ENCODE results near the gene LPCAT4. TPM values are rescaled to one million over a fixed set of nuclear protein-coding genes. Genes with fewer than 3 reads are reported as not detected.

LPCAT4 gene
- total RNA-seq, 1 experiment from 2014 or later, result 77.1 TPM

DNA sequence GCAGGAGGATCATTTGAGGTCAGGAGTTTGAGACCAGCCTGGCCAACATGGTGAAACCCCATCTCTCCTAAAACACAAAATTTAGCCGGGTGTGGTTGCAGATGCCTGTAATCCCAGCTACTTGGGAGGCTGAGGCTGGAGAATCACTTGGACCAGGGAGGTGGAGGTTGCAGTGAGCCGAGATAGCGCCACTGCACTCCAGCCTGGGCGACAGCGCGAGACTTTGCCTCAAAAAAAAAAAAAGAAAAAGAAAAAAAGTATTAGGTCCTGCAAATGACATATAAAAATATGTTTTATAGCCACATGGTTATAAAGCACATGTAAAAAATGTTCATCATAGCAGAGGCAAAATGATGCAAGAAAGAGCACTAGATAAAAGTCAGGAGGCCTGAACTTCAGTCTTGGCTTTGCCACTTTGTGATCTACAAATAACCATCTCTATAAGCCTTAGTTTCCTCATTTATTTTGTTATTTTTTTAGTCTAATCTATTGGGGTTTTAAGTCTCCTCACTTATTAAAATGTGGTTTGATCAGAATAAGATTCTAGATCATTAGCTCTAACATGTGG is 34.4 kb downstream of the LPCAT4 start:
- TF ChIP-seq SP1 (IDR thresholded peaks at IDR 0.05; ENCODE audit: low read depth) (no peak), SRF (IDR thresholded peaks at IDR 0.05; ENCODE audit: low read depth) (no peak), ZFX (IDR thresholded peaks at IDR 0.05) (no peak), RAD21 (IDR thresholded peaks at IDR 0.05; ENCODE audit: low read depth) (no peak), TCF7L2 (IDR thresholded peaks at IDR 0.05; ENCODE audit: borderline replicate concordance, extremely low read depth, insufficient read depth, insufficient read length) (no peak)
- TF ChIP-seq, protein P1, sequence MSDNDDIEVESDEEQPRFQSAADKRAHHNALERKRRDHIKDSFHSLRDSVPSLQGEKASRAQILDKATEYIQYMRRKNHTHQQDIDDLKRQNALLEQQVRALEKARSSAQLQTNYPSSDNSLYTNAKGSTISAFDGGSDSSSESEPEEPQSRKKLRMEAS (IDR thresholded peaks at IDR 0.05), result no peak
- intact Hi-C loops (cut with micrococcal nuclease), result no loop called here
- ChIA-PET POLR2A (interaction anchor here (0.7 kb wide), 1 partner anchor 8 kb away, joined by 3 read pairs; no protein-coding TSS in a partner anchor), CTCF (no interaction called here), RAD21 (ENCODE audit: low non-redundant PET in 1 of 2, low total read pairs in 2 of 2, uncharacterized antibody in 2 of 2, unreplicated experiment in 2 of 2) (no interaction called here)
- BruUV-seq (replicated peaks), result no TSS peak
- no peak overlapping the region for H3K27ac ChIP-seq (ENCODE audit: low read depth, low read length)
- peaks cover 3 to 8% of the 10 kb centered on the region in 2 experiments; a peak in 2 of 4 replicates for H3K4me1 ChIP-seq (ENCODE audit: control insufficient read depth in 1 of 2, insufficient read depth in 2 of 2, low read length in 2 of 2)
- no peaks in the 10 kb centered on the region for H4K20me1 ChIP-seq (ENCODE audit: insufficient read depth)
- no peaks in the 10 kb centered on the region for H3K9me2 ChIP-seq (ENCODE audit: insufficient read depth)
- no peak for ATAC-seq
- DNase-seq (ENCODE audit: low read depth, low spot score), result no peak
- no peaks in the 10 kb centered on the region for H3K36me3 ChIP-seq (ENCODE audit: control insufficient read depth in 1 of 2, insufficient read depth in 2 of 2, low read length in 2 of 2)
- no peaks in the 10 kb centered on the region for H3K79me2 ChIP-seq (ENCODE audit: insufficient read depth, low read length)
- no peak overlapping the region for H2AFZ ChIP-seq (ENCODE audit: low read depth, low read length, poor library complexity, severe bottlenecking)
- H3K4me2 ChIP-seq (ENCODE audit: low read length), result no peak overlapping the region
- H3K4me3 ChIP-seq (replicated peaks in 1 of 2; ENCODE audit: low read depth in 1 of 2, low read length in 2 of 2), result no peak overlapping the region
- H3K27me3 ChIP-seq (ENCODE audit: insufficient read depth, low read length), result no peaks in the 10 kb centered on the region
- H3K9me3 ChIP-seq (ENCODE audit: control insufficient read depth in 1 of 2, insufficient read depth in 1 of 2, low read depth in 1 of 2, low read length in 2 of 2), result no peaks in the 10 kb centered on the region
- H3K9ac ChIP-seq (ENCODE audit: low read length), result no peak overlapping the region

- no peak for ATAC-seq
- intact Hi-C loops (cut with micrococcal nuclease), result no loop called here
- peaks cover 0 to under 1% of the 10 kb centered on the region in 2 experiments; a peak in 2 of 4 replicates for H3K4me1 ChIP-seq (ENCODE audit: control insufficient read depth in 1 of 2, insufficient read depth in 2 of 2, low read length in 2 of 2)
- no peaks in the 10 kb centered on the region for H3K9me2 ChIP-seq (ENCODE audit: insufficient read depth)
- H3K36me3 ChIP-seq (ENCODE audit: control insufficient read depth in 1 of 2, insufficient read depth in 2 of 2, low read length in 2 of 2), result no peaks in the 10 kb centered on the region
- no peak for DNase-seq (ENCODE audit: low read depth, low spot score)
- no peak overlapping the region for H3K27ac ChIP-seq (ENCODE audit: low read depth, low read length)
- no peaks in the 10 kb centered on the region for H4K20me1 ChIP-seq (ENCODE audit: insufficient read depth)
- H3K4me3 ChIP-seq (replicated peaks in 1 of 2; ENCODE audit: low read depth in 1 of 2, low read length in 2 of 2), result no peak overlapping the region
- ChIA-PET RAD21 (ENCODE audit: low non-redundant PET in 1 of 2, low total read pairs in 2 of 2, uncharacterized antibody in 2 of 2, unreplicated experiment in 2 of 2) (no interaction called here), POLR2A (no interaction called here), CTCF (no interaction called here)
- no peak overlapping the region for H3K9ac ChIP-seq (ENCODE audit: low read length)
- no TSS peak for BruUV-seq (replicated peaks)
- H3K4me2 ChIP-seq (ENCODE audit: low read length), result no peak overlapping the region
- H3K27me3 ChIP-seq (ENCODE audit: insufficient read depth, low read length), result no peaks in the 10 kb centered on the region
- no peaks in the 10 kb centered on the region for H3K9me3 ChIP-seq (ENCODE audit: control insufficient read depth in 1 of 2, insufficient read depth in 1 of 2, low read depth in 1 of 2, low read length in 2 of 2)
- H2AFZ ChIP-seq (ENCODE audit: low read depth, low read length, poor library complexity, severe bottlenecking), result no peak overlapping the region
- H3K79me2 ChIP-seq (ENCODE audit: insufficient read depth, low read length), result no peaks in the 10 kb centered on the region
- TF ChIP-seq CEBPB (IDR thresholded peaks at IDR 0.05; ENCODE audit: low read depth), result no peak
- TF ChIP-seq, protein P2, sequence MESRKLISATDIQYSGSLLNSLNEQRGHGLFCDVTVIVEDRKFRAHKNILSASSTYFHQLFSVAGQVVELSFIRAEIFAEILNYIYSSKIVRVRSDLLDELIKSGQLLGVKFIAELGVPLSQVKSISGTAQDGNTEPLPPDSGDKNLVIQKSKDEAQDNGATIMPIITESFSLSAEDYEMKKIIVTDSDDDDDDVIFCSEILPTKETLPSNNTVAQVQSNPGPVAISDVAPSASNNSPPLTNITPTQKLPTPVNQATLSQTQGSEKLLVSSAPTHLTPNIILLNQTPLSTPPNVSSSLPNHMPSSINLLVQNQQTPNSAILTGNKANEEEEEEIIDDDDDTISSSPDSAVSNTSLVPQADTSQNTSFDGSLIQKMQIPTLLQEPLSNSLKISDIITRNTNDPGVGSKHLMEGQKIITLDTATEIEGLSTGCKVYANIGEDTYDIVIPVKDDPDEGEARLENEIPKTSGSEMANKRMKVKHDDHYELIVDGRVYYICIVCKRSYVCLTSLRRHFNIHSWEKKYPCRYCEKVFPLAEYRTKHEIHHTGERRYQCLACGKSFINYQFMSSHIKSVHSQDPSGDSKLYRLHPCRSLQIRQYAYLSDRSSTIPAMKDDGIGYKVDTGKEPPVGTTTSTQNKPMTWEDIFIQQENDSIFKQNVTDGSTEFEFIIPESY (IDR thresholded peaks at IDR 0.05; ENCODE audit: extremely low read depth, insufficient replicate concordance, low read length), result no peak
- no peak for TF ChIP-seq CTCF (IDR thresholded peaks at IDR 0.05 in 2 of 3, conservative IDR thresholded peaks at IDR 0.05 in 1 of 3; ENCODE audit: borderline replicate concordance in 1 of 3, insufficient read depth in 1 of 3, low read depth in 2 of 3, low read length in 2 of 3)
- TF ChIP-seq EZH2 (IDR thresholded peaks at IDR 0.05), result no peak
- TF ChIP-seq JUND (IDR thresholded peaks at IDR 0.05), result no peak
- no peak for TF ChIP-seq SRF (IDR thresholded peaks at IDR 0.05; ENCODE audit: low read depth)
- no peak for TF ChIP-seq SIN3A (IDR thresholded peaks at IDR 0.05; ENCODE audit: low read depth)
- TF ChIP-seq YY1 (IDR thresholded peaks at IDR 0.05; ENCODE audit: extremely low read depth, insufficient replicate concordance, low read depth, low read length), result no peak
- no peak for TF ChIP-seq POLR2A (IDR thresholded peaks at IDR 0.05; ENCODE audit: borderline replicate concordance, extremely low read depth, insufficient read depth, insufficient read length)
- TF ChIP-seq ELF1 (IDR thresholded peaks at IDR 0.05; ENCODE audit: borderline replicate concordance, low read depth), result no peak
- TF ChIP-seq FOSL1 (IDR thresholded peaks at IDR 0.05; ENCODE audit: low read depth), result no peak
- TF ChIP-seq, protein P1 (IDR thresholded peaks at IDR 0.05), result no peak
- TF ChIP-seq SP1 (IDR thresholded peaks at IDR 0.05; ENCODE audit: low read depth), result no peak
- TF ChIP-seq ZFX (IDR thresholded peaks at IDR 0.05), result no peak
- no peak for TF ChIP-seq TCF7L2 (IDR thresholded peaks at IDR 0.05; ENCODE audit: borderline replicate concordance, extremely low read depth, insufficient read depth, insufficient read length)
- TF ChIP-seq EZH2phosphoT487 (IDR thresholded peaks at IDR 0.05; ENCODE audit: borderline replicate concordance), result no peak
These were observed 35.2 kb downstream of the LPCAT4 start for GRCh38 chr15:34331809-34332208.
